Measurements from ENCODE around the gene SCN9A.

The SCN9A gene

DNA sequence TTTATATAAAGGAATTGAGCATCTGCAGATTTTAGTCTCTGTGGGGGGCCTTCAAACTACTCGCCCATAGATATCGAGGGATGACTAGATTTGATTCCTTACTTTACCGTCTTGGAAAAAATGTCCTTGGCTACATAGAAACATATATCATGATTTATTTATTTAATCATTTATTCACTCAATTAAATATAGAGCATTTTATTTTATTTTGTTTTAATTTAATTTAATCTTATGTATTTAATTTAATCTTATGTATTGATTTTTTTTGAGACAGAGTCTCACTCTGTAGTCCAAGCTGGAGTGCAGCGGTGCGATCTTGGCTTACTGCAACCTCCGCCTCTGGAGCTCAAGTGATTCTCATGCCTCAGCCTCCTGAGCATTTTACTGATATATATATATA, 105.4 kb downstream of the SCN9A start:
- Histone ChIP-seq H3K4me1 (ENCODE audit: control insufficient read depth in 5 of 5, insufficient read depth in 5 of 5, low read length in 5 of 5) (no peaks in the 10 kb centered on the region), H3K36me3 (ENCODE audit: control insufficient read depth in 5 of 5, insufficient read depth in 5 of 5, low read length in 5 of 5) (no peaks in the 10 kb centered on the region), H3K4me3 (ENCODE audit: low read depth in 1 of 5, low read length in 5 of 5) (no peak overlapping the region), H3K9me3 (ENCODE audit: control insufficient read depth in 5 of 5, low read length in 5 of 5) (no peaks in the 10 kb centered on the region), H3K27ac (ENCODE audit: low read depth, low read length) (no peak overlapping the region), H3K27me3 (ENCODE audit: control insufficient read depth in 5 of 5, insufficient read depth in 4 of 5, low read length in 5 of 5) (no peaks in the 10 kb centered on the region), H3K9ac (ENCODE audit: low read length in 5 of 5) (no peak overlapping the region)

DNA sequence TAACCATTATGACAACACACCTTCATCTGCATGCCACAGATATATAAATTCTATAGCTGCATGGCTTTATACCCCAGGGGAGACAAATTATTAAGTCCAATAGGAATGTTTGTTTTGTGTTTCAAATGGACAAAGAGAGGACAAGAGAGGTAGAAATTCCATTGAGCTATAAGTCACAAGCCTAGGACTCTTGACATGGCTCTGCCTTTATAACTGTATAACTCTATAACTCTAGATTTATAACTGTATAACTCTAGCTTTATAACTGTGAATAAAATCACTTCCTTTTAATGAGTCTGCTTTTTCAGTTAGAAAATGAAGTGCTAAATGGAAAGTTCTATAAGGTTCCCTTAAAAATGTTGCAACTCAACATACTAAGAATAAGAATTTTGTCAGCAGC, 106.4 kb downstream of the SCN9A start:
- H3K9me3 ChIP-seq (ENCODE audit: control insufficient read depth in 5 of 5, low read length in 5 of 5) = no peaks in the 10 kb centered on the region
- no peak overlapping the region for H3K27ac ChIP-seq (ENCODE audit: low read depth, low read length)
- H3K9ac ChIP-seq (ENCODE audit: low read length in 5 of 5) = no peak overlapping the region
- H3K4me1 ChIP-seq (ENCODE audit: control insufficient read depth in 5 of 5, insufficient read depth in 5 of 5, low read length in 5 of 5) = no peaks in the 10 kb centered on the region
- H3K27me3 ChIP-seq (ENCODE audit: control insufficient read depth in 5 of 5, insufficient read depth in 4 of 5, low read length in 5 of 5) = no peaks in the 10 kb centered on the region
- H3K4me3 ChIP-seq (ENCODE audit: low read depth in 1 of 5, low read length in 5 of 5) = no peak overlapping the region
- no peaks in the 10 kb centered on the region for H3K36me3 ChIP-seq (ENCODE audit: control insufficient read depth in 5 of 5, insufficient read depth in 5 of 5, low read length in 5 of 5)

DNA sequence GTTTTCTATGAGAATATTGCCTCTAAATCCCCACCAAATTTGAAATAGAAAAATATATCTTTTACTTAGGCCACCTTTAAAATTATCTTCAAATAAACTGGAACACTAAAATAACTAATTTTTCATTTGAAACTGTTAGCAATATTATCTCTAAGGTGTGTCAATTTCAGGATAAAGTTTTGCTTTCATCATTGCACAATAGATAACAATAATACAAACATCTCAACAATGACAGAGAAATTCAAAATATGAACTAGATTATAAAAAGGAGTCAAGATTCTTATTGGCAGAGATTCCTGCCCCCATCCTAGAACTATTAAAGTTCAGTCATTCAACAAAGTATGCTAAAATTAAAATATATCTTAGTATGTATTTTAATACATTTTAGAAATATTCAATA, 117.9 kb downstream of the SCN9A start:
- H3K36me3 ChIP-seq (ENCODE audit: control insufficient read depth in 5 of 5, insufficient read depth in 5 of 5, low read length in 5 of 5) = no peaks in the 10 kb centered on the region
- H3K4me3 ChIP-seq (ENCODE audit: low read depth in 1 of 5, low read length in 5 of 5) = no peak overlapping the region
- no peak overlapping the region for H3K9ac ChIP-seq (ENCODE audit: low read length in 5 of 5)
- H3K27me3 ChIP-seq (ENCODE audit: control insufficient read depth in 5 of 5, insufficient read depth in 4 of 5, low read length in 5 of 5) = no peaks in the 10 kb centered on the region
- no peaks in the 10 kb centered on the region for H3K9me3 ChIP-seq (ENCODE audit: control insufficient read depth in 5 of 5, low read length in 5 of 5)
- H3K27ac ChIP-seq (ENCODE audit: low read depth, low read length) = no peak overlapping the region
- no peaks in the 10 kb centered on the region for H3K4me1 ChIP-seq (ENCODE audit: control insufficient read depth in 5 of 5, insufficient read depth in 5 of 5, low read length in 5 of 5)

DNA sequence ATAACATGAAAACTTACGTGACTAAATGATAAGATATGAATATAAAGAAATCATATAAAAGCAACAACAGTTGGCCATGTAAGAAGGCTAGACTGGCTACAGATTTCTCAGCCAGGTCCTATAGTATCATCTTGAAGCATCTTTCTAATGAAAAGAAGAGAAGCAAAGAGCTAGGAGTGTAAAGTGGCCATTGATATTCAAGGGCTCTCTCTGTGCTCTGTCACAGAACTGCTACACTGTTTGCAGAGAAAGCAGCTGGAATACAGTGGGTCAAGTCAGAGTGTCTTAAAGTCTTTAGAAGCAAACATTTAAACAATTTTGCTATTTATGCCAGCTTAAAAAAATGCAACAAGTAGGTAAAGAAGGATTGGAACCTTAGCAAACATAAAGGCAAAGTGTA, 118.8 kb downstream of the SCN9A start:
- H3K9me3 ChIP-seq (ENCODE audit: control insufficient read depth in 5 of 5, low read length in 5 of 5) = no peaks in the 10 kb centered on the region
- no peak overlapping the region for H3K9ac ChIP-seq (ENCODE audit: low read length in 5 of 5)
- no peak overlapping the region for H3K27ac ChIP-seq (ENCODE audit: low read depth, low read length)
- H3K4me1 ChIP-seq (ENCODE audit: control insufficient read depth in 5 of 5, insufficient read depth in 5 of 5, low read length in 5 of 5) = no peaks in the 10 kb centered on the region
- no peaks in the 10 kb centered on the region for H3K36me3 ChIP-seq (ENCODE audit: control insufficient read depth in 5 of 5, insufficient read depth in 5 of 5, low read length in 5 of 5)
- no peak overlapping the region for H3K4me3 ChIP-seq (ENCODE audit: low read depth in 1 of 5, low read length in 5 of 5)
- no peaks in the 10 kb centered on the region for H3K27me3 ChIP-seq (ENCODE audit: control insufficient read depth in 5 of 5, insufficient read depth in 4 of 5, low read length in 5 of 5)

DNA sequence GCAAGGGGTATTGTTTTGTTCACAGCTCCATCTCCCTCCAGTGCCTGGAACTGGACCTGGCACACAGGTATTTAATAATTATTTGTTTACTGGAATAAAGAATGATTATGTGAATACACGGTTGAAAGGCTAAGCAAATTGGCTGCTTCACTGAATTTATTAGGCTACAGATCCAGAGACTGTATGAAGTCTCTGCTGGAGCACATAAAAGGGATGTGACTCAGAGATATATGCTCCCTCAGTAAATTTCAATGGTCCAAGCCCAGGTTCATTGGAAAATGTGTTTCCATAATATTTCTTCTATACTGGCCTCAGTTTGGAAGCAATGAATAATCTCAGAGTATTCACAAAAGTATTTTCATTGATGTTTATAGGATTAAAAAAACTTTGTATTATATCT, 126.4 kb downstream of the SCN9A start:
- no peaks in the 10 kb centered on the region for H3K4me1 ChIP-seq (ENCODE audit: control insufficient read depth in 5 of 5, insufficient read depth in 5 of 5, low read length in 5 of 5)
- no peaks in the 10 kb centered on the region for H3K36me3 ChIP-seq (ENCODE audit: control insufficient read depth in 5 of 5, insufficient read depth in 5 of 5, low read length in 5 of 5)
- no peak overlapping the region for H3K27ac ChIP-seq (ENCODE audit: low read depth, low read length)
- H3K4me3 ChIP-seq (ENCODE audit: low read depth in 1 of 5, low read length in 5 of 5) = no peak overlapping the region
- H3K9ac ChIP-seq (ENCODE audit: low read length in 5 of 5) = no peak overlapping the region
- no peaks in the 10 kb centered on the region for H3K27me3 ChIP-seq (ENCODE audit: control insufficient read depth in 5 of 5, insufficient read depth in 4 of 5, low read length in 5 of 5)
- H3K9me3 ChIP-seq (ENCODE audit: control insufficient read depth in 5 of 5, low read length in 5 of 5) = no peaks in the 10 kb centered on the region

DNA sequence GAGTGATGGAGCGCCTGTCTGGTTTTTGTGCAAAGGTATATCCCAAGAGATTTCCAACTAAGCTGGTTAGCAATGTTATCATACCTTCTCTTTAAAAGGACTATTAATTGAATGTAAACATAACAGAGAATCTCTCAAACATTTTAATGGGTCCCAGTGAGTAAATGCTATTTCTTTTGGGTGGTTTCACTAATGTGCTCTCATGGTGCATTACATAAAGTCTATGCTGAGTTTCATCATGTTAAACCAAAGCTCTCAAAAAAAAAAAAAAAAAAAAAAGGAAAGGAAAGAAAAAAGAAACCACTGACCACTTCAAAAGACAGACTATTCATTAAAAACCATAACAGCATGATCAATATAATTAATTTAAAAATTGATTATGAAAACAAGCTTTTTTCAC, 128.8 kb downstream of the SCN9A start:
- Histone ChIP-seq H3K4me3 (ENCODE audit: low read depth in 1 of 5, low read length in 5 of 5) (no peak overlapping the region), H3K4me1 (ENCODE audit: control insufficient read depth in 5 of 5, insufficient read depth in 5 of 5, low read length in 5 of 5) (no peaks in the 10 kb centered on the region), H3K9ac (ENCODE audit: low read length in 5 of 5) (no peak overlapping the region)

DNA sequence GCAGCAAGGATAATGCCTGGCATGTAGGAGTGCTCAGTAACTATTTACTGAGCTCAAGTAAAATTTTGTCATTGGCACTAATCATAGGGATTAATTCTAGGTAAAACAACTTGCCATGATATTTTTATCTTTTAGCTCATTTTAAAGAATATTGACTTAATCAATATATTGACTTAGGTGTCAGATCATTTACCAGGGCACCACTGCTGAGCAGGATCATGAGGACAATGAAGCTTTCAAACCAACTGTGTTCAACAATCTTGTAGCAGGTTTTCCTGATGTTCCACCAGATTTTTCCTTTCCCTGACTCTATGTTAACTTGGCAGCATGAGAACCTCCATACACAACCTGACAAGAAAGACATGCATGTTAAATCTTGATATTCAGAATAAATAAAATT, 133.4 kb downstream of the SCN9A start:
- H3K27me3 ChIP-seq (ENCODE audit: control insufficient read depth in 5 of 5, insufficient read depth in 4 of 5, low read length in 5 of 5) = no peaks in the 10 kb centered on the region
- peaks cover 0 to 3% (median 0%) of the 10 kb centered on the region in 5 donors for H3K36me3 ChIP-seq (ENCODE audit: control insufficient read depth in 5 of 5, insufficient read depth in 5 of 5, low read length in 5 of 5)
- no peak overlapping the region for H3K4me3 ChIP-seq (ENCODE audit: low read depth in 1 of 5, low read length in 5 of 5)
- H3K9me3 ChIP-seq (ENCODE audit: control insufficient read depth in 5 of 5, low read length in 5 of 5) = no peaks in the 10 kb centered on the region
- no peaks in the 10 kb centered on the region for H3K4me1 ChIP-seq (ENCODE audit: control insufficient read depth in 5 of 5, insufficient read depth in 5 of 5, low read length in 5 of 5)
- H3K9ac ChIP-seq (ENCODE audit: low read length in 5 of 5) = no peak overlapping the region
- H3K27ac ChIP-seq (ENCODE audit: low read depth, low read length) = no peak overlapping the region

More for the DNA sequence above, 128.8 kb downstream of the SCN9A start:
- H3K9me3 ChIP-seq (ENCODE audit: control insufficient read depth in 5 of 5, low read length in 5 of 5) = no peaks in the 10 kb centered on the region
- no peak overlapping the region for H3K27ac ChIP-seq (ENCODE audit: low read depth, low read length)
- no peaks in the 10 kb centered on the region for H3K36me3 ChIP-seq (ENCODE audit: control insufficient read depth in 5 of 5, insufficient read depth in 5 of 5, low read length in 5 of 5)
- H3K27me3 ChIP-seq (ENCODE audit: control insufficient read depth in 5 of 5, insufficient read depth in 4 of 5, low read length in 5 of 5) = no peaks in the 10 kb centered on the region

DNA sequence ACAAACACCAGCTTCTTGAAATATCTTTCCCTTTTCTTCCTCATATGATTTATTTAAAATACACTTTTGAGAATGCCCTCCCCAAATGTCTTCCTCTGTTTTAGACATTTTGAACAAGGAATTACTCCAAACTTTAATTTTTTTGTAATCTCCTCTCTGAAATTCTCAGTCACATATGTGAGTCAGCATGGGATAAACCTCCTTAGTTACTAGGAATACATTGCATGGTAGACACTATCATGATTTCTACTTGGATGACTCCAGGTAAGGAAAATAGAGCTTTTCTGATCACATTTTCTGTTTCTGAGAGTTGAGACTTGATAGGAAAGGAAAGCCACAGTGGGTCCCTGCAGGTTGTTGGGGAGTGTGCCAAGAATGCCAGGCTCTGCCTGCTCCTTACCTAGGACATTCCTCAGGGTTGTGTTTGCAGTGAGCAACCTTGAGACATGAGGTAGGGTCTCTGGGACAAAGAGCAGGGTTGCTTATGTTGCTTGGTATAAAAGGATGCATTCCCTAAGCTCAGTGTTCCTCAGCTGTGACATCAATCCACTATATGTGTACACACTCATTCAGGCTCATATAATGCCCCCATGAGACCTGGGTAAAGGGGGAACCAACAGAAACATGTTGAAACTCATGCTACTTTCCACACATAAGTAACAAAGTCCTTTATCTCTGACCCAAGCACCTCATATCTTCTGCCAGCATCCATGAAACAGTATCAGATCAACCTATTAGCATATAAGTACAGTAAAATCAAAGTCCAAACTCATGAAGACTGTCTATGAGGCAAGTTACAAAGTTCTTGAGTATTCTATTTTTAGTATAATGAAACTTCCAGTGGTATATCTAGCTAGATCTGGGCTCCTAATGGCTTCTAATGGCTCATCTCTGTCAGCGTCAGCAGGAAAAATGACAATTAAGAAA, 135.1 kb downstream of the SCN9A start:
- H3K9me3 ChIP-seq (ENCODE audit: control insufficient read depth in 5 of 5, low read length in 5 of 5) = no peaks in the 10 kb centered on the region
- no peaks in the 10 kb centered on the region for H3K27me3 ChIP-seq (ENCODE audit: control insufficient read depth in 5 of 5, insufficient read depth in 4 of 5, low read length in 5 of 5)
- H3K27ac ChIP-seq (ENCODE audit: low read depth, low read length) = no peak overlapping the region
- H3K4me3 ChIP-seq (ENCODE audit: low read depth in 1 of 5, low read length in 5 of 5) = no peak overlapping the region
- no peaks in the 10 kb centered on the region for H3K4me1 ChIP-seq (ENCODE audit: control insufficient read depth in 5 of 5, insufficient read depth in 5 of 5, low read length in 5 of 5)
- H3K9ac ChIP-seq (ENCODE audit: low read length in 5 of 5) = no peak overlapping the region
- peaks cover 0 to 3% (median 0%) of the 10 kb centered on the region in 5 donors for H3K36me3 ChIP-seq (ENCODE audit: control insufficient read depth in 5 of 5, insufficient read depth in 5 of 5, low read length in 5 of 5)

DNA sequence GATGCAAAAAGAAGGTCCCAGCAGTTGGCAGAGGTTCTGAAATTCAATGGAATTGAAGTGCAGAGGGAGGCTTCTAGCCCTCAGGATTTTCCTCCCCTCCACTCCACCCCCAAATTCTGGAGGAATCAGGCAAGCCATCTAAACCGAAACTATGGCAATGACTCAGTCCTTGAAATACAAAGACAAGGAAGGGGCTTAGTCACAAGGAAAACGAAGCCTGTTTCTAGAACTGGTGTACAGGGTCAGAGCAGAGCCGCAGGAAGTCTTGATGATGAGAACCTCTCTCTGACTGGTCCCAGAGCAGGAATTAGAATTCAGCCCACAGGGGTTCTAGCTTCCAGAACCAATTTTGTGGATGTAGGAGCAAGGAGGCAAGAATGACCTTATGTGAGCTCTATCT, 136.2 kb downstream of the SCN9A start:
- no peak overlapping the region for H3K9ac ChIP-seq (ENCODE audit: low read length in 5 of 5)
- H3K27ac ChIP-seq (ENCODE audit: low read depth, low read length) = no peak overlapping the region
- no peaks in the 10 kb centered on the region for H3K27me3 ChIP-seq (ENCODE audit: control insufficient read depth in 5 of 5, insufficient read depth in 4 of 5, low read length in 5 of 5)
- no peak overlapping the region for H3K4me3 ChIP-seq (ENCODE audit: low read depth in 1 of 5, low read length in 5 of 5)
- H3K36me3 ChIP-seq (ENCODE audit: control insufficient read depth in 5 of 5, insufficient read depth in 5 of 5, low read length in 5 of 5) = peaks cover 0 to 3% (median 0%) of the 10 kb centered on the region in 5 donors
- no peaks in the 10 kb centered on the region for H3K9me3 ChIP-seq (ENCODE audit: control insufficient read depth in 5 of 5, low read length in 5 of 5)
- no peaks in the 10 kb centered on the region for H3K4me1 ChIP-seq (ENCODE audit: control insufficient read depth in 5 of 5, insufficient read depth in 5 of 5, low read length in 5 of 5)

DNA sequence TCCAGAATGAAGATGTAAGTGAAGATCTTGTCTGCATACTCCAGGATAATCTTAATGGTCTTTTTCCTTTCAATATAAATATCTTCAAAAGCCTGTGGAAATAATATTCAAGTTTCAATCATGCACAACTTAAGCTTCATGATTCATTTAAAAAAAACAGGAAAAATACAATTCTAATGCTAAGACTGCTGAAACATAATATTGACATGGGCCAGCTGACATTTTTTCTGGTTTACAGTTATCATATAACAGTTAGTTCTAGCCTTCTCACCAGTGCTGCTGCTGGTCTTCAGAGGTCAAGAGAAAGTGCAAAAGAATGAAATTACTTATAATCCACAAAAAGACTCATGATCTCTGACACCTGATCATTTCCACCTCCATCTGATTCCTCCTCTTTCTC, 137.6 kb downstream of the SCN9A start:
- no peaks in the 10 kb centered on the region for H3K4me1 ChIP-seq (ENCODE audit: control insufficient read depth in 5 of 5, insufficient read depth in 5 of 5, low read length in 5 of 5)
- peaks cover 0 to 3% (median 0%) of the 10 kb centered on the region in 5 donors for H3K36me3 ChIP-seq (ENCODE audit: control insufficient read depth in 5 of 5, insufficient read depth in 5 of 5, low read length in 5 of 5)
- no peak overlapping the region for H3K27ac ChIP-seq (ENCODE audit: low read depth, low read length)
- no peaks in the 10 kb centered on the region for H3K27me3 ChIP-seq (ENCODE audit: control insufficient read depth in 5 of 5, insufficient read depth in 4 of 5, low read length in 5 of 5)
- H3K9ac ChIP-seq (ENCODE audit: low read length in 5 of 5) = no peak overlapping the region
- no peak overlapping the region for H3K4me3 ChIP-seq (ENCODE audit: low read depth in 1 of 5, low read length in 5 of 5)
- no peaks in the 10 kb centered on the region for H3K9me3 ChIP-seq (ENCODE audit: control insufficient read depth in 5 of 5, low read length in 5 of 5)
